CD4-positive, alpha-beta T cell treated with Interleukin-17A for 4 hours (primary cell): Measurements from ENCODE around the gene TMEM54.

Experiments
- DNase-seq: peaks from one replicate; pipeline ENCODE4 v3.0.0-alpha.2; 2020; ENCODE audit warnings: mixed read lengths

Gene TMEM54, protein sequence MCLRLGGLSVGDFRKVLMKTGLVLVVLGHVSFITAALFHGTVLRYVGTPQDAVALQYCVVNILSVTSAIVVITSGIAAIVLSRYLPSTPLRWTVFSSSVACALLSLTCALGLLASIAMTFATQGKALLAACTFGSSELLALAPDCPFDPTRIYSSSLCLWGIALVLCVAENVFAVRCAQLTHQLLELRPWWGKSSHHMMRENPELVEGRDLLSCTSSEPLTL

GRCh38 chr1:32900956-32901822 is at the start of gene TMEM54:
TSS of gene TMEM54 (minus strand) at chr1:32901389. CDS start at chr1:32901238, 151 bp downstream.
- DNase-seq: peak; percentile 13

DNA sequence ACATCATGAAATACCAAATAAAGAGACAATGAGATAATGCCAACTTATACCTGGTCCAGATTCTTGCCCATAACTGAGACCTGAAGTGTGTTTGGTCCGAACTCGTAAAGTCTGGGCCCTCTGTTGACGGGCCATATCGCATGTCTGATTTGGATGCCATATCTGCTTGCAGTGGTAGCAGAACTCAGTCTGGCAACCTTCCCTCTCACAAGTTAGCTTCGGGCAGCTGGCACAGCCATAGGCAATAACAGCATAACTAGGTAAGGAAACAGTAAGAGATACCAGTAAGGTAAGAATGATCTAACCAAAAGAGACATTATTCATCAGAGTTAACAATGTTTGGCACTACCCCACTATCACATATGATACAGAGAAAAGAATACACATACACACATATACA is 48.3 kb upstream of the TMEM54 start:
- no peak for DNase-seq

DNA sequence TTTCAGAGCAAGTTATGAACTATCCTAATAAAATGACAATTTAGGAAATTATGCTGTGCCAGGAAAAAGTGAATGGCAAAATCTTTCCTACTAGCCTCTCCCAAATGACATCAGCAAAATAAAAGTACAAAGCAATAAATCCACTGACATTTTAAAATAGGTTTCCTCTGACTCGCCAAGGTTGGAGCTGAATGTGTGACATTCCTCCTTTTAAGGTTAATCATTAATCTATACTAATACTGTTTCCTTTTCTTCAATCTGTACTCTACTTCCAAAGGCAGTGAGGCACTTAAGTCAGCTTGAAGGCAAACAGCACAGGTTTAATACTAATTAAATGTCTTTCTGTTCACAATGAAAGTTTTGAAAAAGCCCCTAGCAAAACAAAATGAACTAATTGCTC is 47.7 kb upstream of the TMEM54 start:
- no peak for DNase-seq

DNA sequence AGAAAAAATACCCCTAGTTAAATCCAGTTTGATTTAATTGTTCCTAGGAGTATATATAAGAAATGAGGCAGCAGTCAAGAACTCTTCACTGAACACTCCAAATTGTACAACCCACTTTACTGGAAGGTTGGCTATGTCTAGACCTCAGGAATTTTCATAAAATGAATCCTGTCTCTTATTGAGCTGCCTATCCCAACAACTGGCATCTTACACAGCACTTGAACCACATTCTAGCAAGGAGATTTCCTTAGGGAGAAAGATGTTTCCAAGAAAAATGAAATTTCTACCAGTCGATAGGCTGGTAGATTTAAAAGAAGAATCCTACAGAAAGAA is 47.2 kb upstream of the TMEM54 start:
- no peak for DNase-seq

GRCh38 chr1:32947669-32948389 is 46.6 kb upstream of the TMEM54 start:
- DNase-seq: no peak

DNA sequence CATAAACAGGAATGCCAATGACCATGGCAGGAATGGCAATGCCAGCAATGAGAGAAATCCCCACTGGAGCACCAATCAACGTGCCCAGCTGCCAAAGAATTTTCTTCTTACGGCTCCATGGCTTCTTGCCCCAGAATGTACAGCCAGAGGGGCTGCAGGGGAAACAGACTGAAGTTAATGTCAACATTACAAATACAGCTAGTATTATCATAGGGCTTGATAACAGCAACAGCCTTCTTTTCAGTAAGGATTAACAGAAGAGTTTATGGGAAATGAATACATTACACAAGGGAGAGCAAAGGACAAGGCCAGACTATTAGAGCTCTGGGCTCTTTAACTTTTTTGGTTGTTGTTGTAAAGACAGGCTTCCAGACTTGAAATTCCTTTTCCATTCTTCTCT is 45.2 kb upstream of the TMEM54 start:
- DNase-seq: no peak

DNA sequence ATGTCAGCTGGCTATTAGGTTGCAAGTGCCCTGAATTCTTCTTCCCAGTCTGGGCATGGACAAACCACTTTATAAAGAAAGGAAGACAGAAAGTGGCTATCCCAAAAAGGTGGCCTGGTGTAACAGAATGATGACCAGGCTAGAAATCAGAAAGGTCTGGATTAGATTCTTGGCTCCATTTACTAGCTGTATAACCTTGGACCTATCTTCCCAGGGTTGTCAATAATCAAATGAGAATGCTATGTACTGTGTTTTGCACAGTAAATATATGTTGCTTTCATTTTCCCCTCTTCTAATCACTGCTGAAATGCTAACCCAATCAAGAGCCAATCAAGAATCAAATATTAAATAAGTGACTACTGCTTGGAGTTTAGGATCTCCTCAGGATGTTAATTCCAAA is 43.0 kb upstream of the TMEM54 start:
- DNase-seq: no peak

DNA sequence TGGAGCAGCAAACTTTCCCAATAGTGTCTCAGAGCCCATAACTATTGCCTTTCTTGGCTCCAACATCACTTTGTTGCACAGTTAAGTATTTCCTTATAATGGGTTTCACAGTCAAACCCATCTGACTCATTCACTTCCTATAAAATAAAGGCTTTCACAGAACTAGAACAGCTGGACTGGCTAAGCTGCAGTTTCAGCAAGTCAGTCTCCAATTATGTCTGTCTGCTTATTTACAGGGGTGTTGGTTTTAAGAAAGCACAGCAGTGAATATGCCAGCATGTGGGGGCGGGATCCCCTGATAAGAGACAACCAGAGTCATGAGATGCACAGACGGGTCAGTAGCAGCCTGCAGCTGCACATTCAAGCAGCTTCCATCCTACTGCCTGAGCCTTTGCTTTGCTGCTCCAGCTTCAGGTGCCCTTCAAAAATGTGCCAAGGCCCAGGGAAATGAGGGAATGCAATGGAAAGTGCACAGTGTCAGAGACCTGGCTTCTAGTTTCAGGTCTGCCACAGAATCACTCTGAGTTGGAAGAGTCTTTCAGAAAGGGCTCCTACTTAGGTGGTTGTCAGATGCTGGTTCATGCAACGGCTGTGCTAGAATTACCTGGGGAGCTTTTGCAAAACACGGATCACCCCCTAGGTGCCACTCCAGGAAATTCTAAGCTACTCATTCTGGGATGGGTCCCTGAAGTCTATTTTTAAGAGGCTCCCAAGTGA is 38.6 kb upstream of the TMEM54 start:
- no peak for DNase-seq

DNA sequence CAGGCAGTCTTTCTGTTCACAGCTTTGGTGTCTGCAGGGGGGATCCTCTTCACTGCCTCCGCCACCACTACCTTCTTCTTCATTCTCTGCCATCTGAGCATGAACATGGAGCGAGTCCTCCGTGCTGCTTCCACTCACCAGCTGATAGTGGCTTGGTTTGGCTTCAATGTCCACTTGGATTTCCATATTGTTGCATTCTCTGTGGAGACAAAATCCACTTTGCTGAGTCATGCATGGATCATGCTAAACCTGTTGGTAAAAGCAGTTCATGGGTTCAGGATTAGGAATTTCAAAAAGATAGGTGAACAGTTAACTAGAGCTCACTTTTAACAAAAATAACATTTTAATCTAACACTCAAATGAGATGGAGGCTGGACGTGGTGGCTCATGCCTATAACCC is 35.9 kb upstream of the TMEM54 start:
- DNase-seq: no peak

- DNase-seq: no peak
Measured at GRCh38 chr1:32934535-32934934, 33.3 kb upstream of the TMEM54 start.

- DNase-seq: no peak
Measured at GRCh38 chr1:32933742-32934322, 32.6 kb upstream of the TMEM54 start.

DNA sequence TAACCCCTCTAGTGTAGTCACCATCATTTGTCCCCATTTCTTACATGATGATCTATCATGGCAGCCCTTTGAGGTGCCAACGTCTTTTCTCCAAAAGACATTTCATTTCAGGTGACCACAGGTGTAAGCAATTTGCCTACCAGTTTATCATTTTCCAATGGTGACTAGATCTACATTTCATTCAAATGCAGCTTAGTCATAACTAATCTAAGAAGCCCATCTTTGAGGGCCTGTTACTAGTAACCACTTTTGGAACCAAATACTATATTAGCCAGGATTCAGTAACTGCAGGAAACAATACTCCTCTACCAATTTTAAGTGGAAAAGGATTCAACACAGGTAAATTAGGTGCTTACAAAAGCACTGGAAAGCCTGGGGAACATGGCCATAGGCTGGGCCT is 30.6 kb upstream of the TMEM54 start:
- DNase-seq: no peak

DNA sequence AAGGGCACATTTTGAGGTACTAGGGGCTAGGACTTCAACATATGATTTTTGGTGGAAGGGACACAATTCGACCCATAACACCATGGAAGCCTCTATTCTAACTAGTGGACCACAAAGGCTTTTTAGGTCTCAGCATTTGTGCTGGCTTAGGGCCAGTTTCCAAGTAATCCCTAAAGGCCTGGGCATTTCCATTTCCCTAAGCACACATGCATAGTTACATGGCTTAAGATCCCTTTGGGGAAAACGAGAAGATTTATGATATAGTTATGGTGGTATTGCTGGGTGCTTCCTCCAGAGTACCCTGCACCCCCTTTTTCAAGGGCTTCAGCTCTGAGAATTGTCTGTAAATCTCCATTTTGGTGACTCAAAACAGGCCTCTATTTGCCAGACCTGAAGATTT is 28.2 kb upstream of the TMEM54 start:
- DNase-seq: no peak

DNA sequence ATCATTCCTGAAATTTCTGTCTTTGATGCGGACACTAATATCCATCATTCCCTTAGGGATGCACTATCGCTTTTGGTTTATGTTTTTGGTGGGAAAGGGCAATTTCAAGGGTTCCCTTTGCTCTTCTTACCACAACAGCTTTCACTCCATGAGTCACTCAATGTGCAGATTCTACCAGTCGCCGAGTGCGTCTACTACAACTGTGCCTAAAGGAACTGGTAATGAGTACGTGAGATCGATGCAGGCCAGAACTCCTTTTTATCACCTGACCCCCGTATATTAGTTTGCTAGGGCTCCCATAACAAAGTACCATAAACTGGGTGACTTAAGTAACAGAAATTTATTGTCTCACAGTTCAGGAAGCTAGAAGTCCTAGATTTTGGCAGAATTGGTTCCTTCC is 27.5 kb upstream of the TMEM54 start:
- DNase-seq: no peak

- no peak for DNase-seq
Measured at GRCh38 chr1:32928285-32928684, 27.1 kb upstream of the TMEM54 start.

DNA sequence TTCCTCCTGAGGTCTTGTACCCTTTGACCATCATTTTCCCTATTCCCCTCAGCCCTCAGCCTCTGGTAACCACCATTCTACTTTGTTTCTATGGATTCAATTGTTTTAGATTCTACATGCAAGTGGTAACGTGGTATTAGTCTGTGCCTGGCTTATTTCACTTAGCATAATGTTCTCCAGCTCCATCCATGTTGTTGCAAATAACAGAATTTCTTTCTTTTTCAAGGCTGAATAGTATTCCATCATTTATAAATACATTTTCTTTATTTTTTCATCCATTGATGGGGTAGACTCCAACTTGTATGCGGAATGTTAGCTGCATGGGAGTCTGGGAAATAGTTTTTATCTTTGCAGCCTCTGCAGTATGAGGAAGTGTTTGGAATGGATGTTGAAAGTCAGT is 26.3 kb upstream of the TMEM54 start:
- DNase-seq: no peak

DNA sequence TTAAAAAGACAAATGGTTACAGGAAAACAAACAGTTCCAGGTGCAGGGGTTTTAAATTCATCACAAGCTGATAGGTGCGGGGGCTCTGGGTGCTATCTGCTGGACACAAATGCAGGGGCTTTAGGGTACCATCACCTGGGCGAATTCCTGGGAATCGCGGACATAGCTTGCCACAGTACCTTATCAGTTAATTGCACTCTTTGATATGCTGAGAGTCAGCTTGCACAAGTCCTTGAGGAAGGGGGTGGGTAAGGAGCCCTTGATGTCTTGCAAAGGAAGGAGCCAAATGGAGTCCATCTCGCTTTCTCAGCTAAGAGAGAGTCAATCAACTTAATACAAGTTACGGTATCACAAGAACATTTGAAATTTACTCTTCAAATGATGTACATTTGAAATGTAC is 25.4 kb upstream of the TMEM54 start:
- DNase-seq: no peak

- peak; percentile 39 for DNase-seq
Measured at GRCh38 chr1:32925403-32926162, 24.4 kb upstream of the TMEM54 start.

- peak; percentile 17 for DNase-seq
Measured at GRCh38 chr1:32924881-32925344, 23.7 kb upstream of the TMEM54 start.

GRCh38 chr1:32920833-32921232 is 19.6 kb upstream of the TMEM54 start:
- no peak for DNase-seq

- DNase-seq: no peak
Measured at GRCh38 chr1:32919811-32920733, 18.9 kb upstream of the TMEM54 start.
